Osteoblast (primary cell): ENCODE measurements around the gene TBC1D4. TPM values are rescaled to one million over a fixed set of nuclear protein-coding genes. Genes with fewer than 3 reads are reported as not detected.
A peak's percentile ranks its signal among the peaks of the same experiment; 100 is the strongest.

Source experiments
- DNase-seq: peaks from one replicate; pipeline ENCODE4 v3.0.0; 2011; ENCODE audit warnings: low spot score, mixed read lengths; ENCODE audit not compliant: insufficient read length; ENCODE audit errors: missing footprints
- H2AFZ ChIP-seq: 2 replicates; pipeline ENCODE4 v1.6.0; 2011; ENCODE audit warnings: mild to moderate bottlenecking, low read length
- H3K27ac ChIP-seq: 2 replicates; pipeline ENCODE4 v1.5.1; 2011; ENCODE audit warnings: mild to moderate bottlenecking, low read depth, low read length, moderate library complexity
- H3K27me3 ChIP-seq: 2 replicates; pipeline ENCODE4 v1.6.0; 2012; ENCODE audit warnings: mild to moderate bottlenecking, control low read depth, inconsistent platforms, low read length, moderate library complexity; ENCODE audit not compliant: insufficient read depth
- H3K36me3 ChIP-seq: 2 replicates; pipeline ENCODE4 v1.5.1; 2011; ENCODE audit warnings: mild to moderate bottlenecking, low read length, control low read depth, moderate library complexity; ENCODE audit not compliant: insufficient read depth
- H3K4me1 ChIP-seq: 2 replicates; pipeline ENCODE4 v1.5.1; 2011; ENCODE audit warnings: mild to moderate bottlenecking, low read length, control low read depth, moderate library complexity; ENCODE audit not compliant: insufficient read depth
- H3K4me2 ChIP-seq: 2 replicates; pipeline ENCODE4 v1.6.0; 2011; ENCODE audit warnings: mild to moderate bottlenecking, low read length; ENCODE audit not compliant: insufficient read depth
- H3K4me3 ChIP-seq: fragments of 200-600 bp; sonication (generic); 3 replicates; pipeline ENCODE4 v1.5.1; 2012; ENCODE audit warnings: mild to moderate bottlenecking, low read length, inconsistent platforms; ENCODE audit not compliant: insufficient read depth
- H3K79me2 ChIP-seq: 2 replicates; pipeline ENCODE4 v1.6.0; 2012; ENCODE audit warnings: mild to moderate bottlenecking, low read length, control low read depth, inconsistent platforms; ENCODE audit not compliant: insufficient read depth
- H3K9me3 ChIP-seq: 2 replicates; pipeline ENCODE4 v1.5.1; 2011; ENCODE audit warnings: low read depth, low read length, control low read depth
- H4K20me1 ChIP-seq: 2 replicates; pipeline ENCODE4 v1.6.0; 2012; ENCODE audit warnings: mild to moderate bottlenecking, low read length, control low read depth; ENCODE audit not compliant: insufficient read depth
- CTCF ChIP-seq: IDR thresholded peaks from 2 replicates; pipeline ENCODE4 v1.5.1; 2011; ENCODE audit warnings: mild to moderate bottlenecking, low read depth, low read length, moderate library complexity; ENCODE audit errors: extremely low read depth
- total RNA-seq: library from RNA; depleted of rRNA; stranded (reverse); fragments of >200 nt; gene quantifications from 2 replicates; pipeline ENCODE4 v1.2.3, GENCODE V29; 2012

The TBC1D4 gene
- total RNA-seq, 1 donor: 19.5 TPM

- no peak for DNase-seq
- H3K36me3 ChIP-seq: peaks cover 2% of the 10 kb centered on the region
Measured at GRCh38 chr13:75360170-75360569, 121.8 kb downstream of the TBC1D4 start.

GRCh38 chr13:75359266-75359665, 122.7 kb downstream of the TBC1D4 start:
- H3K27me3 ChIP-seq: no peaks in the 10 kb centered on the region
- no peaks in the 10 kb centered on the region for H3K9me3 ChIP-seq
- no peak for TF ChIP-seq CTCF
- H3K27ac ChIP-seq: peak overlapping the region; percentile 81
- H3K36me3 ChIP-seq: peaks cover 2% of the 10 kb centered on the region
- no peak overlapping the region for H2AFZ ChIP-seq
- DNase-seq: peak; percentile 91
- peaks cover 22% of the 10 kb centered on the region for H3K79me2 ChIP-seq
- no peak overlapping the region for H3K4me3 ChIP-seq
- no peaks in the 10 kb centered on the region for H4K20me1 ChIP-seq
- H3K4me1 ChIP-seq: peaks cover 62% of the 10 kb centered on the region
- H3K4me2 ChIP-seq: peak overlapping the region; percentile 20

More at GRCh38 chr13:75360170-75360569, 121.8 kb downstream of the TBC1D4 start:
- H3K9me3 ChIP-seq: no peaks in the 10 kb centered on the region
- no peak overlapping the region for H3K4me3 ChIP-seq
- H3K79me2 ChIP-seq: peaks cover 23% of the 10 kb centered on the region
- no peak overlapping the region for H3K4me2 ChIP-seq
- TF ChIP-seq CTCF: no peak
- H2AFZ ChIP-seq: no peak overlapping the region
- H3K27me3 ChIP-seq: no peaks in the 10 kb centered on the region
- no peaks in the 10 kb centered on the region for H4K20me1 ChIP-seq
- peak overlapping the region; percentile 81 for H3K27ac ChIP-seq
- H3K4me1 ChIP-seq: peaks cover 57% of the 10 kb centered on the region

- H3K4me2 ChIP-seq: no peak overlapping the region
Measured at GRCh38 chr13:75357576-75358289, 124.2 kb downstream of the TBC1D4 start.

More at GRCh38 chr13:75357576-75358289, 124.2 kb downstream of the TBC1D4 start:
- Histone ChIP-seq H3K79me2 (peaks cover 7% of the 10 kb centered on the region), H3K4me3 (no peak overlapping the region), H3K9me3 (no peaks in the 10 kb centered on the region), H3K27ac (peak overlapping the region; percentile 79), H2AFZ (no peak overlapping the region), H3K27me3 (no peaks in the 10 kb centered on the region), H3K4me1 (peaks cover 77% of the 10 kb centered on the region), H4K20me1 (no peaks in the 10 kb centered on the region), H3K36me3 (peaks cover 2% of the 10 kb centered on the region)
- peak; percentile 57 for DNase-seq
- TF ChIP-seq CTCF: peak; percentile 74
